HepG2 (cell line): ENCODE results near the gene DLEC1. TPM values are rescaled to one million over a fixed set of nuclear protein-coding genes. Genes with fewer than 3 reads are reported as not detected.

Experiments
- ATAC-seq: fragments of 200-7000 bp; cut with Tn5 transposase; 3 replicates; pipeline ENCODE4 v1.9.1; 2020; ENCODE audit warnings: mild to moderate bottlenecking, moderate library complexity
- BruUV-seq: library from RNA; stranded (reverse); fragments of 400-500 nt; replicated peaks from 2 replicates; lab custom pipeline; 2021; lab: Mats Ljungman, UMichigan
- CTCF ChIA-PET: fragments of 300-600 bp; formaldehyde crosslinking; extraction: SDS; loops from one replicate; lab custom pipeline; 2021; ENCODE audit warnings: low total read pairs, inconsistent platforms, low intra/inter-chr PET ratio; lab: Yijun Ruan, JAX
- POLR2A ChIA-PET: fragments of 350-600 bp; sonication (Branson Sonifier 250); formaldehyde crosslinking; loops from one replicate; lab custom pipeline; 2020; ENCODE audit warnings: antibody characterized with exemption, inconsistent platforms; lab: Yijun Ruan, JAX
- DNase-seq: peaks from one replicate; pipeline ENCODE4 v3.0.0-alpha.2; 2015; ENCODE audit warnings: low spot score
- FAIRE-seq: peaks from 3 replicates; lab custom pipeline; 2011; peaks lifted over from hg19 to GRCh38; lab: Jason Lieb, UNC
- H2AFZ ChIP-seq: one replicate; pipeline ENCODE4 v1.6.1; 2011; ENCODE audit warnings: low read length, inconsistent platforms
- H3K27ac ChIP-seq: fragments of 300-600 bp; 3 replicates; pipeline ENCODE4 v1.8.0; 2011; ENCODE audit warnings: mixed run types, mild to moderate bottlenecking, mixed read lengths, low read length, inconsistent platforms; ENCODE audit not compliant: insufficient read depth; ENCODE audit errors: extremely low read length
- H3K27me3 ChIP-seq, 2 experiments: fragments of 200-600 bp in 1 of 2; 2 replicates in 1 of 2; 3 replicates in 1 of 2; pipeline versions ENCODE4 v1.6.0 to v1.8.0; 2011; ENCODE audit warnings: low read length in 2 of 2, mild to moderate bottlenecking in 2 of 2, moderate library complexity in 2 of 2, inconsistent platforms in 1 of 2; ENCODE audit not compliant: insufficient read depth in 2 of 2, control insufficient read depth in 1 of 2
- H3K36me3 ChIP-seq, 2 experiments: fragments of 200-600 bp in 1 of 2; replicated peaks in 1 of 2; 2 replicates in 1 of 2; 3 replicates in 1 of 2; pipeline versions ENCODE4 v1.5.1 to v1.8.0; 2011; ENCODE audit warnings: low read length in 2 of 2, inconsistent platforms in 1 of 2; ENCODE audit not compliant: insufficient read depth in 2 of 2, control insufficient read depth in 1 of 2
- H3K4me1 ChIP-seq: 2 replicates; pipeline ENCODE4 v1.5.1; 2012; ENCODE audit warnings: low read length, inconsistent platforms; ENCODE audit not compliant: insufficient read depth
- H3K4me2 ChIP-seq: 2 replicates; pipeline ENCODE4 v1.6.0; 2011; ENCODE audit warnings: low read depth, low read length, inconsistent platforms
- H3K4me3 ChIP-seq, 3 experiments: fragments of 200-600 bp in 1 of 3; sonication (generic), shearing (Covaris generic) in 1 of 3; replicated peaks in 1 of 3; 2 replicates each; pipeline ENCODE4 v1.5.1; 2011 to 2016; ENCODE audit warnings: low read length in 3 of 3, inconsistent platforms in 2 of 3, low read depth in 2 of 3, mild to moderate bottlenecking in 2 of 3, control low read depth in 1 of 3, mixed read lengths in 1 of 3; ENCODE audit not compliant: insufficient read depth in 1 of 3
- H3K79me2 ChIP-seq: one replicate; pipeline ENCODE4 v1.6.1; 2011; ENCODE audit warnings: low read length, inconsistent platforms; ENCODE audit not compliant: insufficient read depth
- H3K9ac ChIP-seq: 2 replicates; pipeline ENCODE4 v1.6.0; 2011; ENCODE audit warnings: mild to moderate bottlenecking, low read depth, low read length, inconsistent platforms; ENCODE audit not compliant: insufficient read depth
- H3K9me3 ChIP-seq: 2 replicates; pipeline ENCODE4 v1.5.1; 2012; ENCODE audit warnings: mild to moderate bottlenecking, low read length
- H4K20me1 ChIP-seq: 2 replicates; pipeline ENCODE4 v1.6.0; 2011; ENCODE audit warnings: inconsistent platforms, mild to moderate bottlenecking, low read length, moderate library complexity; ENCODE audit not compliant: insufficient read depth
- CEBPG ChIP-seq: IDR thresholded peaks from 2 replicates; pipeline ENCODE4 v1.6.1; 2016
- GMEB2 ChIP-seq: IDR thresholded peaks from 2 replicates; pipeline ENCODE4 v1.6.1; 2016; ENCODE audit warnings: missing biosample characterization, missing genetic modification reagents, low read depth
- GRHL1 ChIP-seq: sonication (generic); formaldehyde crosslinking; conservative IDR thresholded peaks from 2 replicates; pipeline ENCODE4 v1.8.0; 2022; ENCODE audit warnings: missing genetic modification reagents
- HDAC2 ChIP-seq: sonication (generic); formaldehyde crosslinking; IDR thresholded peaks from 2 replicates; pipeline ENCODE4 v1.4.0; 2020; ENCODE audit warnings: missing genetic modification reagents
- HDAC6 ChIP-seq: fragments of 200-600 bp; sonication (generic); IDR thresholded peaks from 2 replicates; pipeline ENCODE4 v1.7.0; 2017; ENCODE audit warnings: mild to moderate bottlenecking, antibody characterized with exemption, low read length, low read depth
- HMG20A ChIP-seq: IDR thresholded peaks from 2 replicates; pipeline ENCODE4 v1.6.1; 2016; ENCODE audit warnings: borderline replicate concordance
- HNRNPK ChIP-seq: fragments of 200-400 bp; formaldehyde crosslinking; IDR thresholded peaks from 2 replicates; pipeline ENCODE4 v1.6.1; 2018; ENCODE audit warnings: low read length, low read depth, moderate library complexity, mild to moderate bottlenecking; ENCODE audit not compliant: poor library complexity, severe bottlenecking
- KLF13 ChIP-seq: sonication (generic); formaldehyde crosslinking; IDR thresholded peaks from 2 replicates; pipeline ENCODE4 v1.4.0; 2020; ENCODE audit warnings: mild to moderate bottlenecking, missing genetic modification reagents
- MED8 ChIP-seq: sonication (generic); formaldehyde crosslinking; IDR thresholded peaks from 2 replicates; pipeline ENCODE4 v1.8.1; 2023; ENCODE audit warnings: mild to moderate bottlenecking, missing genetic modification reagents; ENCODE audit not compliant: insufficient replicate concordance
- POLR2A ChIP-seq, 2 experiments: IDR thresholded peaks; 2 replicates each; pipeline ENCODE4 v1.6.1; 2011; ENCODE audit warnings: low read depth in 2 of 2, low read length in 2 of 2, mild to moderate bottlenecking in 1 of 2, moderate library complexity in 1 of 2; ENCODE audit not compliant: insufficient read depth in 1 of 2
- POLR2G ChIP-seq: fragments of 200-400 bp; formaldehyde crosslinking; IDR thresholded peaks from 2 replicates; pipeline ENCODE4 v1.6.1; 2018; ENCODE audit warnings: mild to moderate bottlenecking, low read depth, low read length, moderate library complexity
- REL ChIP-seq: sonication (generic); formaldehyde crosslinking; conservative IDR thresholded peaks from 2 replicates; pipeline ENCODE4 v1.8.0; 2022; ENCODE audit warnings: mild to moderate bottlenecking, missing genetic modification reagents, moderate library complexity
- SKI ChIP-seq: fragments of 450-650 bp; IDR thresholded peaks from one replicate; pipeline ENCODE4 v1.6.1; 2018; ENCODE audit warnings: mild to moderate bottlenecking; ENCODE audit not compliant: partially characterized antibody
- TAF15 ChIP-seq: fragments of 200-400 bp; formaldehyde crosslinking; IDR thresholded peaks from one replicate; pipeline ENCODE4 v1.6.1; 2018; ENCODE audit warnings: mild to moderate bottlenecking, low read depth, low read length; ENCODE audit not compliant: poor library complexity, severe bottlenecking
- TCF12 ChIP-seq, 2 experiments: fragments of 450-650 bp in 1 of 2; sonication (generic) in 1 of 2; formaldehyde crosslinking in 1 of 2; IDR thresholded peaks; 2 replicates each; pipeline versions ENCODE4 v1.6.1 to v1.8.0; 2017 to 2022; ENCODE audit warnings: antibody characterized with exemption in 1 of 2, mild to moderate bottlenecking in 1 of 2, missing genetic modification reagents in 1 of 2, moderate library complexity in 1 of 2
- TP53 ChIP-seq: sonication (generic); formaldehyde crosslinking; conservative IDR thresholded peaks from 2 replicates; pipeline ENCODE4 v1.4.0; 2020; ENCODE audit warnings: missing genetic modification reagents
- ZFAT ChIP-seq: sonication (generic); formaldehyde crosslinking; conservative IDR thresholded peaks from 2 replicates; pipeline ENCODE4 v1.8.1; 2023; ENCODE audit warnings: missing genetic modification reagents, inconsistent platforms
- ZHX1 ChIP-seq: sonication (generic); formaldehyde crosslinking; IDR thresholded peaks from 2 replicates; pipeline ENCODE4 v1.8.1; 2022; ENCODE audit warnings: low read depth, mild to moderate bottlenecking, missing genetic modification reagents
- ZNF20 ChIP-seq: sonication (generic); formaldehyde crosslinking; IDR thresholded peaks from 2 replicates; pipeline ENCODE4 v1.4.0; 2020; ENCODE audit warnings: mild to moderate bottlenecking, moderate library complexity, missing genetic modification reagents
- WGBS: methylation state at CpG from one replicate; pipeline ENCODE4 v1.1.6; 2017; ENCODE audit warnings: low lambda C conversion rate; 5-methylcytosine and 5-hydroxymethylcytosine counted together
- in situ Hi-C: cut with HindIII; loops from 2 replicates; pipeline ENCODE4 v1.10.0; 2017; ENCODE audit warnings: low pct_unique_long_range_greater_than_20kb; ENCODE audit not compliant: extremely low pct_ligation_motif_present
- intact Hi-C: fragments of 100-400 bp; cut with micrococcal nuclease; formaldehyde crosslinking; loops from one replicate; pipeline ENCODE4 v1.10.0; 2022; ENCODE audit not compliant: unreplicated experiment
- polyA plus RNA-seq, 8 experiments: library from polyadenylated mRNA; depleted of rRNA in 3 of 8; stranded (reverse) in 7 of 8; unstranded in 1 of 8; fragments of >200 nt; fragmentation: Illumina TruSeq in 4 of 8; extraction: Trizol in 4 of 8; gene quantifications; 2 replicates each; pipeline versions ENCODE4 v1.2.1 to v1.2.3, GENCODE V29; 2011 to 2016; ENCODE audit warnings: low read depth in 4 of 8, missing spikeins in 1 of 8, mixed read lengths in 1 of 8; ENCODE audit not compliant: insufficient read depth in 1 of 8
- total RNA-seq, 5 experiments: library from RNA; depleted of rRNA; stranded (reverse); fragments of >200 nt; fragmentation: Illumina TruSeq; extraction: Trizol; gene quantifications; 2 replicates each; pipeline ENCODE4 v1.2.3, GENCODE V29; 2016; ENCODE audit warnings: low read depth in 1 of 5

DLEC1 gene
- total and polyA plus RNA-seq, 2 of the 13 experiments (the other 11 are each of a cell fraction or from before 2014, with no cell fraction given): 0.09 TPM; not detected in 1

- no peaks in the 10 kb centered on the region for H3K27me3 ChIP-seq
- no peak overlapping the region for H3K9ac ChIP-seq
- ChIA-PET POLR2A (no interaction called here), CTCF (no interaction called here)
- in situ Hi-C loops (no loop called here), intact Hi-C loops (no loop called here)
- peaks cover 84% of the 10 kb centered on the region for H3K4me1 ChIP-seq
- TF ChIP-seq HDAC2 (no peak), TAF15 (no peak), POLR2G (no peak), TCF12 (IDR thresholded peaks at IDR 0.05) (no peak), TCF12 (CRISPR knock-in tag; IDR thresholded peaks at IDR 0.05) (no peak), ZHX1 (CRISPR knock-in tag) (no peak), HDAC6 (no peak), ZNF20 (CRISPR knock-in tag) (no peak), CEBPG (CRISPR knock-in tag) (no peak), GMEB2 (CRISPR knock-in tag) (no peak), GRHL1 (CRISPR knock-in tag) (no peak), REL (CRISPR knock-in tag) (no peak), TP53 (CRISPR knock-in tag) (no peak), MED8 (no peak), HNRNPK (no peak), SKI (no peak), POLR2A (IDR thresholded peaks at IDR 0.05; ENCODE audit: insufficient read depth in 1 of 2, low read depth in 2 of 2, low read length in 2 of 2) (no peak), HMG20A (CRISPR knock-in tag) (no peak), ZFAT (CRISPR knock-in tag) (no peak), KLF13 (CRISPR knock-in tag) (no peak)
- FAIRE-seq (no peak), DNase-seq (no peak), ATAC-seq (no peak)
- no peaks in the 10 kb centered on the region for H3K79me2 ChIP-seq
- BruUV-seq: no TSS peak
- H3K4me3 ChIP-seq: no peak overlapping the region
- peaks cover 1 to 4% of the 10 kb centered on the region in 2 experiments; a peak in 3 of 5 replicates for H3K36me3 ChIP-seq
- H3K9me3 ChIP-seq: no peaks in the 10 kb centered on the region
- H3K27ac ChIP-seq: no peak overlapping the region
- no peak overlapping the region for H2AFZ ChIP-seq
- 100% methylated on average over 2 of the region's 4 CpGs for WGBS
- H3K4me2 ChIP-seq: no peak overlapping the region
- no peaks in the 10 kb centered on the region for H4K20me1 ChIP-seq
These were observed 17.8 kb upstream of the DLEC1 start for GRCh38 chr3:38021196-38021595.
